Activated CD8-positive, alpha-beta memory T cell treated with anti-CD3 and anti-CD28 coated beads, Interleukin-2, amount 50 U/mL, for 48 hours (primary cell): Measurements from ENCODE around the gene GALNT16.

ENCODE experiments used
- DNase-seq: peaks from one replicate; pipeline ENCODE4 v3.0.0-alpha.2; 2020

GALNT16 gene

GRCh38 chr14:69344171-69344570 lies 84.2 kb downstream of the GALNT16 start:
- no peak for DNase-seq

- DNase-seq, result no peak
These were observed 85.4 kb downstream of the GALNT16 start for GRCh38 chr14:69345402-69345801.

- no peak for DNase-seq
These were observed 86.8 kb downstream of the GALNT16 start for GRCh38 chr14:69346710-69347109.

GRCh38 chr14:69349091-69349777 lies 89.3 kb downstream of the GALNT16 start:
- DNase-seq, result no peak

DNA sequence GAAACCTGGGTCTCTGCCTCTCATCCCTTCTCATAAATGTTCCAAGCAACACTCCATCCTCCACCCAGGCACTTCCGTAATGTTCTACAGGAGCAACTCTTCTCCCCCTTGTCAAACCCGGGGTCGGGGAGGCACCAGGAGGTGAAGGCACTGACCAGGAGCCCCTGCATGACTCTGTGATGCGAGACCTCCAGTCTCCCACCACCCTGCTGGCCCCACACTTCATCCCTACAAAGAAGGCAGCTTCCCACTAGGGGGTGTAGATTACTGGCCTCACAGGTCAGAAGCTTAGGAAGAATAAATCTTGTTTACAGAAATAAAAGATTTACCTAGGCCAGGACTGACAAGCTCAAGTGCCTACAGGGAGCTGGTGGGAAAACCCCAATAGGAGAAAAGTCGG lies 90.9 kb downstream of the GALNT16 start:
- DNase-seq, result no peak

GRCh38 chr14:69351385-69351784 lies 91.4 kb downstream of the GALNT16 start:
- DNase-seq, result no peak

DNA sequence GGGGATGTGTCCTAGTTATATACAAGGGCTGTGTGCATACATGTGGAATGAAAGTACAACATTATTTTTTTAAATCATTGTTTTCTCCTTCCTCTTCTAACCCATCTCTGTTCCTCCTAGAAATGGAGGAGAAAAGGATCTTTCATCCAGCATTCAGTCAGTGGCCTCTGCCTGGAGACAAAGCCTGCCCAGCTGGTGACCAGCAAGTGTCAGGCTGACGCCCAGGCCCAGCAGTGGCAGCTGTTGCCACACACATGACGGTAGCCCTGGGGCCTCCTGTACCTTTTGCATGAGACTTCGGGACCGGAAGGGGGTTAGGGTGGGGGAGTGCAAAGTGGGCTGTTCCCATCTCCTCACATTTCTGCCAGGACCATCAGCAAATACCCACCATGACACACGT lies 92.0 kb downstream of the GALNT16 start:
- DNase-seq, result no peak

DNA sequence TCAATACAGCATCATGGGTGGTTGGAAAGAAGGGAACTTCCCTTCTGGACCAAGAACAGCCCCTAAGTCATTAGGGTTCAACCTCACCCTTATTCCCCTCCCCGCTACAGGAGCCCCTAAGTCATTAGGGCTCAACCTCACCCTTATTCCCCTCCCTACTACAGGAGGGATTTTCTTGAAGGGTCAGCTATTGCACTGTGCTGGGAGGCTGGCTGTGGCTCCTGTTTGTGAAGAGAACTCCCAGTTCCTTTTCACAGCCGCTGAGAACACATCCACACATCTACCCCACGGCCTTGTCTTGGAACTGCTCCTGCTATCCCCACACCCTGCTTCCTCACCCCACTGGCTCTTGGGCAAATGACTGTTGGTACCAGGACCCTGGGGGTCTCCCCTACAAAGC lies 93.2 kb downstream of the GALNT16 start:
- no peak for DNase-seq

GRCh38 chr14:69354383-69355153 lies 94.6 kb downstream of the GALNT16 start:
- peak; percentile 79 for DNase-seq

GRCh38 chr14:69355154-69355597 lies 95.2 kb downstream of the GALNT16 start:
- no peak for DNase-seq

DNA sequence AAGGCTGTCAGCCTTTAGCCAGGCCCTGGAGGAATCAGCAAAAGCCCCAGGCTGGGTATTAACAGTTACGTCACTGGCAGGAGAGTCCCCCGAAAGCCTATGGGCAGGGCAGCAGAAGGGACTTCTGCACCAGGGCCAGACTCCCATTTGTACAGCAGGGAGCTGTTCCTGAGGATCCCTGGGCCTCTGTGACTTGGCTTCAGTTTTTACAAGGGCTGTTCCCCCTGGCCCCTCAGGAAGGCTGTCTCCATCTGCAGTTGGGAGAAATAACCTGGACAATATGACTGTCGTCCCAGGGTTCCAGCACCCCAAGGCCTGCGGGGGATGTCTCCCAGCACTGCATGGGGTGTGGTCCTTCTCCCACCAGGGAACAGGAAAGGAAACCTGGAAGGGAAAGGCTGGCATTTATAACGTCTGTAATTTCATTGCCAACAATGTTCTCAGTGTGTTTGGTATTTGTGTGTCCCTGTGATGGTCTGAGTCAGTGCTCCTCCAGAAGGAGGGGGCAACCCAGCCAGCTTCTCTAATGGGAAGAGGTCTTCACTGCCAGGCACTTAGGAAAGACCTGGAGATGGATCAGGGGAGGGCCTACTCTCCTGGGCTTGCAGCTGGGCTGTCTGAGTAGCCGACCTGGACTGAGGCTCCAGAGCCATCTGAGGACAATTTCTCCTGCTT lies 95.8 kb downstream of the GALNT16 start:
- no peak for DNase-seq

GRCh38 chr14:69356903-69357543 lies 97.1 kb downstream of the GALNT16 start:
- no peak for DNase-seq

DNA sequence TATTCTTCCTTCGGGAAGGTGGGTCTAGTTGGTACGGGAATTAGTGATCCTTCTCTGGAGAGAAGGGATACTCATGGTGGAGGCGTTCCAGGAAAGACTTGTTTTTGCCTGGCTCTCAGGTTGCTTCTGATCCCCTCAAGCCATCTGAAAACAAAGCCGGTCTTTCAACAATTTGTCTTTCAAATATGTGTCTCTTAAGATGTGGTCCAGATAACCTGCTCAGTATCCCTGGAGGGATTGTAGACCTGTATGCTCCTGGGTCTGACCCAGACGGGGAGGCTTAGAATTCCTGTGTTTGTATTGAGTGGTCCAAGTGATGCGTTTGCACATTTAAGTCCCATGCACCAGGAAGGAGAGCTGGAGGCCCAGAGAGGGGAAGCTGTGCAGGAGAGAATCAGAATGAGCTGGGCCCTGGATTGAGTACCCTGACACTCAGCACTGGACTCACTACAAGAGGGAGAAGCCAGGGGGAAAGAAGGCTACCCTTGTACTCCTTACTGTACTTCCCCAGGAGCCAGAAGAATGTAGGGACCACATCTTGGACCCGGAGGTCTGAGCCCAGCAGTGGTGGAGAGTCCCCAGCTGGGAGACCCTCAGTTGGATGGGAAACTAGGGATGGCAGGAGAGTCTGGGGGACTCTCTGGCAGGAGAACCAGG lies 97.7 kb downstream of the GALNT16 start:
- DNase-seq, result no peak

DNA sequence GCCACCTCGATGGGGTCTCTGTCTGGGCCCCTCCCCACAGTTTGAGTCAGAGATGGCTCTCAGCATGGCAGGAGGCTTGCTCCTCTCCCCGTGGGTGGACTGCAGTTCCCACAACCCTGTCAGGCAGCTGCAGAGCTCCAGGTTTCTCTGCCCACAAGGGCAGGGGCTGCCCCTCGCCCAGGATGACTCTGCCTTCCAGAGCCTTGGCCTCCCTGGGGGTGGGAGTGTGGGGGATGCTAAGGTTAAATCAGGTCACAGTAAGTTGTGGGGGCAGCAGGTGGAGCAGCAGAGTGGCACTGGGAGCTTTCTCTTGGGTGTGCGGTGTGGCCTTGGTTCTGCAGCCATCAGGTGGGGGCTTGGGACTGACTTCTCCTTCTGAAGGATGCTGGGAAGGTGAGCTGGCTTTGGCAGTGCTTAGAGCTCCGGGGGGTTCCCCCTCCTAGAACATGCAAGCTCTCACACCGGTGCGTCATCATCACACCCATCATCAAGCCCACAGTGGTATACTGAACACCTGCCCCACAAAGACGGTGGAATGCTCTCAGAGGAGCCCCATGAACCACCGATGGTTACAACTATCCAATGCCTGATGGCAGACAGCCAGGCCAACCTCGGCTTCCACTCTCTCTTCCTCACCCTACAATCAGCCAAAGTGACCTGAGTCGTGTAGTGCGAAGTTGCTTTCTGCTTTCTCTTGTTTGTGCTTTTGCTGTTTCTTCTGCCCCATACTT lies 98.4 kb downstream of the GALNT16 start:
- peak; percentile 74 for DNase-seq

DNA sequence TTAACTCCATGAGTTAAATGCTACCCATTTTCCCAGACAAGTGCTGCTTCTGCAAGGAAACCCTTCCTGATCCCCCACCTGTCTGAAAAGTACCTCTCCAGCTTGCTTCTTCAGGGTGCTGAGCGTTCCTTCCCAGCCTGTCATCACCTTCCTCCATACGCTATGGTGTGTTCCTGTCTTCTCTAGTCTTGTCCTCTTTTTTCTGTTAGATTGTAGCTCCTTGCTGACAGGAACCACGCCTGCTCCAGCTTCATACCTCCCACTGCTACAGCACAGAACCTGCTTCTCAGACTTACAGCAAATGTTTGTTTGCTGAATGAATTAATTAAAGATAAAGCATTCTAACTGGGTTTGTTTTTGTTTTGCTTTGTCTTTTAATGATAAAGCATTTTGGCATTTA lies 99.0 kb downstream of the GALNT16 start:
- DNase-seq, result no peak

GRCh38 chr14:69360438-69361108 lies 100.6 kb downstream of the GALNT16 start:
- peak; percentile 52 for DNase-seq

DNA sequence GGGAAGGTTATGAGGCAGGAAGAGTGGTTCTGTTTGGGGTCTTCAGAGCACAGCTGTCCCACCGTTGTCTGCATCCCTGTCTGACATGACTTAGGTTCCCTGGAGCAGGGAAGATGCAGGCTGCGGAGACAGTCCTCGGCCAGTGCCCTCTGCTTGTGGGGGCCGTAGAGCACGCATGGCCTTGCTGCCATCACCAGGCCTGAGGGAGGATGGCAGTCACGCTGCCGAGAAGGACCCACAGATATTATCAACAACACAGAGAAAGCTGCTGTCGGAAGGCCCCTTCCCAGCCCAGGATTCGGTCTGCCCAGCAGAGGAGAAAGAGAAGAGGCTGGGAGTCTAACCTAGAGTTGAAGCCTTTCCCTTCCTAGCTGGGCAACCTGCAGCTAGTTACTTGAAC lies 103.1 kb downstream of the GALNT16 start:
- peak; percentile 38 for DNase-seq

DNA sequence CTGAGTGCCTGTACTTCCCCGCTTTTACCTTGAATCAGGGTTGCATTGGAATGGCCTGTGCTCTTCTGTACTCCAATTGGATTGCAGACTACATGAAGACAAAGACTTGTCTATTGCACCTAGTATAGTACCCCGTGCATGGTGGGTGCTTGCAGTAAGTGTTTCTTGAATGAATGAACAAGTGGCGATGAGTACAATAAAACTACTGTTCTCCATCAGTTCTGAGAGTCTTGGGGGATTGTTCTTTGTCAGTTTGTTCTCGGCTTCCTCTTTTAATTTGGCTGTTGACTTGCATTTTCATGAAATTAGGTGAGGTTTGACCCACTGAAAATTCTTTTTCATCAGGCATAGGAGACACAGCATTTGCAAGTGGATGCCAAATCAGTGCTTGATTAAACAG lies 104.0 kb downstream of the GALNT16 start:
- no peak for DNase-seq

DNA sequence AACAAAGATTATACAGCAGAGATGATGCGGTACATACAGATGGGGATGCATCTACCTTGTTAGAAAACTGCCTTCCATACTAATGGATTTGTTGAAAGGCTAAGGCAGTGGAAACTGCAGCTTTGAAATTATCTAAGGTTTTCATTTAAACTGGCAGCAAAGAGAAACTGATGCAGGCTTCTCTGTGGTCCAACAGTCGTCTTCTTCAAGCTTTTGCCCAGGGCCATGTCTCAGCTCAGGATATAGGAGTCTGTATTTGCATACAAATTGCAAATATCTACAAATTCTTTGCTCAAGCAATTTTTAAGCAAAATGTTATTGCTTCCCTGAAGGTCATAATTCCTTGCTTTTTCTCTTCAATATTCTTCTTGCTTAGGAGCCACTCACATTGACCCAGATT lies 104.4 kb downstream of the GALNT16 start:
- DNase-seq, result no peak

DNA sequence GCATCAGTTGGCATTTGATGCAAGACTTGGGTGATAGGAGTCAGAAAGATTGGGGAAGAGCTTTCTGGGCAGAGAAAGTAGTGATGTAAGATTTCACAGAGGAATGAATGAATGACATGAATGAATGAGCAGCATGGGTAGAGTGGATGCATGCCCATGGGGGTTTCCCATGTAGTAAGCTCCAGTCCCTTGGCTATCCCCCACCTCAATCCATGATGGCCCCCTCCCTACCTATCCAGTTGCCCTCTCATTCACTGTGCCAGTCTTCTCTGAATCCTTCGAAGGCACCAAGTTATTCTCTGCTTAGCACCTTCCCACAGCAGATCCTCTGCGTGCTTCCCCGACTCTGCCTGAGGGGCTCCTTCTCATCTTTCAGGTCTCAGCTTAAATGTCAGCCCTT lies 106.1 kb downstream of the GALNT16 start:
- peak; percentile 3 for DNase-seq

DNA sequence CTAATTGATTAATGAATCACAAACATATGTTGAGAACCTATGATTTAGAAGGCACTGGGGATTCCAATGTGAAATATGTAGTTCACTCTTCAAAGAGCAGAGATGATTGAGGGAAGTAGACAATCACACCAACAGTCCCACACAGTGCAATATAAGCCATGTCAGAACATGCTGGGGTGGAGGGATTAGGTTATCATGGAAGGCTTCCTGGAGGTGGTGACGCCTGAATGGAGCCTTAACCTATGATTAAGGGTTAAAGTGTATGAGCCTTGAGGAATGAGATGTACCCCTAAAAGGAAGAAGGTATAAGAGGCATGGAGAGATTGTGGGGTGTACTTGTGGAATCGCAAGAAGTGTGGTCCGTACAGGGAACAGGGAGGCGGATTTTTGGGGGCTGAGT lies 106.8 kb downstream of the GALNT16 start:
- no peak for DNase-seq

- DNase-seq, result no peak
These were observed 108.4 kb downstream of the GALNT16 start for GRCh38 chr14:69368381-69368780.
